GM10266 (cell line): ENCODE results near the gene LCN1.
"Not testable (repeated sequence)": the region's sequence is repeated elsewhere in the genome, so short reads cannot be mapped to it uniquely, and the experiment has no call there.

Experiments
- DNase-seq: peaks from one replicate; pipeline ENCODE4 v3.0.0; 2012; ENCODE audit errors: extremely low spot score
- TF ChIP-seq, protein P1 (sequence below): IDR thresholded peaks from 2 replicates; pipeline ENCODE4 v1.5.1; 2012; ENCODE audit warnings: mild to moderate bottlenecking, low read depth; ENCODE audit not compliant: control insufficient read depth, insufficient read depth; ENCODE audit errors: missing control alignments

Gene LCN1

DNA sequence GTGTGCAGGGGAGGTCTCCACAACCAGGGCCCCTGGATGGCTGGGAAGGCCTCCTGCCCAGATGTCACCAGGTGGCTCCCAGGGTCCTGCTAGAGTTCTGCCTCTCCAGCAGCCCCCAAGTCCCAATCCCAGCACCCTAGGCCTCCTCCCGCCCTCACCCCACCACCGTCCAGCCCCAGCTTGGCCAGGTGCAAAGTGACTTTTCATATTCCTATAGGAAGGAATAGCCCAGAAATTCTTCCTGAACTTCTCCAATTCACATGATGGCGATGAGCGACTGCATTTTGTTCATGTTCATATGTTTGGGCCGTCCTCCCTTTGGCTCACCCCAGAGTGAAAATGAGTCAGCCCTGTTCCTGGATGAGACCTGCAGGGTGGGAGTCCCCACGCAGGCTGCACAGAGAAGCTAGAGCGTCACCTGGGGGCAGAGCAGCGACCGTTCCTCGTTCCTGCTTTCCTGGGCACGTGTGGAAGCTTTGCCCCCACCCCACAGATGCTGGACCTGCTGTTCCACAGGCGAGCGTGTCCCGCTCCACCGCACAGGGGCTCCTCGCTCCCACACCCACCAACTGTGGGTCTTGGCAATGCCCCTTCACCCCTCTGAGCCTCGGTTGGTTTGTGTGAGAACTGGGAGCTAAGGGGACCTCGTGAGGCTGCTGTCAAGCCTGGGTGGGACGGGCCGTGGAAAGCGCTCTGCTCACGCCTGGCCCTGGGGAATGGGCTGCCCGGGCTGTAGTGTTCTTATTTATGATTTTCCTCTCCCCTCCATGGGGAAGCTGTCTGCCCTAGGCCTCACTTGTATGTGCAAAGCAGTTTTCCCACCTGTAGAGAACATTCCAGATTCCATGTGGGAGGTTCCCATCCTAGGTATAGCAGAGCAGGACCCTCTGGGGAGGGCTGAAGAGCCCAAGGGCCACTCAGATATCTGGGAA, 13.9 kb upstream of the LCN1 start:
- DNase-seq = no peak
- TF ChIP-seq, protein P1, sequence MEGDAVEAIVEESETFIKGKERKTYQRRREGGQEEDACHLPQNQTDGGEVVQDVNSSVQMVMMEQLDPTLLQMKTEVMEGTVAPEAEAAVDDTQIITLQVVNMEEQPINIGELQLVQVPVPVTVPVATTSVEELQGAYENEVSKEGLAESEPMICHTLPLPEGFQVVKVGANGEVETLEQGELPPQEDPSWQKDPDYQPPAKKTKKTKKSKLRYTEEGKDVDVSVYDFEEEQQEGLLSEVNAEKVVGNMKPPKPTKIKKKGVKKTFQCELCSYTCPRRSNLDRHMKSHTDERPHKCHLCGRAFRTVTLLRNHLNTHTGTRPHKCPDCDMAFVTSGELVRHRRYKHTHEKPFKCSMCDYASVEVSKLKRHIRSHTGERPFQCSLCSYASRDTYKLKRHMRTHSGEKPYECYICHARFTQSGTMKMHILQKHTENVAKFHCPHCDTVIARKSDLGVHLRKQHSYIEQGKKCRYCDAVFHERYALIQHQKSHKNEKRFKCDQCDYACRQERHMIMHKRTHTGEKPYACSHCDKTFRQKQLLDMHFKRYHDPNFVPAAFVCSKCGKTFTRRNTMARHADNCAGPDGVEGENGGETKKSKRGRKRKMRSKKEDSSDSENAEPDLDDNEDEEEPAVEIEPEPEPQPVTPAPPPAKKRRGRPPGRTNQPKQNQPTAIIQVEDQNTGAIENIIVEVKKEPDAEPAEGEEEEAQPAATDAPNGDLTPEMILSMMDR = no peak

DNA sequence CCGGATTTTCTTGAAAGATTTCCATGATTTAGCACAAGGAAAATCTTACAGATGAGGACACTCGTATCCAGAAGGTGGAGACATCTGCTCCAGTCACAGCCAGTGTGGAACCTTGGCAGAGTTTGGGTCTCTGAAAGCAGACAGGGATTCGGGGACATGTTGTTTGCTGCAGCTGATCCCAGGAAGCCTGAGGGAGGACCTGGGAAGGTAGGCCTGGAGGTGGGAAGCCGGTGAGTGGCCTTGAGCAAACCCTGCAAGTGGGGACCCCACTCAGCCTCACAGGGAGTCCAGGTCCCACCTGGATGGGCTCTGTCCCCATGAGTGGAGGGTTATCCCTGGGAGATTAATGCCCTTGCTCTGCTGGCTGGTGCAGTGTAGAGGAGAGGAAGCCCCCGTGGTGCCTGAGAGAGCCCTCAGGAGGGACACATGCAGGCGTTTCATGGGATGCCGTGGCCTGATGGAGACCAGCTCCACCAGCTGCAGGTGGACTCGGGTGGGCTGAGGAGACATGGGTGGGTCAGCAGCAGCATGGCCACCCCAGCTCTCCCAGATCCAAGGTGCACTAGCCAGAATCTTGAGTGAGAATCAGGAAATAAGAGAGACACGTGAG, 12.9 kb upstream of the LCN1 start:
- DNase-seq = no peak
- TF ChIP-seq, protein P1 = no peak

DNA sequence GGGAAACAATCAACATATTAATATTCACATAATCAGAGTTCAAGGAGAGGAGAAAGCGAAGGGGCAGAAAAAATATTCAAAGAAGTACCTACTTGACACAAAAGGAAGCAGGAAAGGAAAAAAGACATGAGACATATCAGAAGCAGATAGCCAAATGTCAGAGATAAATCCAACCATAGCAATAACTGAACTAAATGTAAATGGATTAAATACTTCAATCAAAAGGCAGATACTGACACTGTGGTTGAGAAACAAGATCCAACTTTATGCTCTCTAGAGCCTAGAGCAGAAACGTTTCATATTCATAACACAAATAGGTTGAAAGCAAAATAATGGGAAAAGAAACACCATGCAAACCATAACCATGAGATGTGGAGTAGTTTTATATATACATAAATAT, 11.8 kb upstream of the LCN1 start:
- DNase-seq = no peak
- TF ChIP-seq, protein P1 = no peak

DNA sequence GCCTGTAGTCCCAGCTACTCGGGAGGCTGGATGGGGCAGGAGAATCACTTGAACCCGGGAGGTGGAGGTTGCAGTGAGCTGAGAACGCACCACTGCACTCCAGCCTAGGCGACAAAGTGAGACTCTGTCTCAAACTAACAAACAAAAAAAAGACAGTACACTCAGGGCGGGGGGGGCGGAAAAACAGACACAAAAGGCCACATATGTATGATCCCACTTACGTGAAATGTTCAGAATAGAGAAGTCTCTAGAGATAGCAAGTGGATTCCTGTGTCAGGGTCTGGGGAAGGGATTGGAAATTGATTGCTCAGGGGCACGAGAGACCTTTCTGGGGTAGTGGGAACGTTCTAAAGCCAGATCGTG, 9.0 kb upstream of the LCN1 start:
- DNase-seq = no peak
- TF ChIP-seq, protein P1 = no peak

DNA sequence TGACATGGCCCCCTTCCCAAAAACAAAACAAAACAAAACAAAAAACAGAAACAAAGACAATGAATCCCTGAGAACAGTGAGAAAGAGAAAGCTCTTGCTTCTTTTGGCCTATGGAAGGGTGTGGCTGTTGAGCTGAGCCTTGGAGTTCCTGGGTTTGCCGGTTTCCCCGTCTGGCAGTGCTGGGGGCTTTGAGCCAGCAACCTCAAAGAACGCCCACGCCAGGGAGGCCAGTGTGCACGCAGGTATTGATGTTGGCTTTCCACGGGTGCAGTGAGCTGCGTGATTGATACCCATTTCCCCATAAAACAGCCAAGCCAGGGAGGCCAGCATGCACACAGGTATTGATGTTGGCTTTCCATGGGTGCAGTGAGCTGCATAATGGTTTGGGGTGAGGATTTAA, 8.3 kb upstream of the LCN1 start:
- TF ChIP-seq, protein P1 = no peak
- DNase-seq = no peak

DNA sequence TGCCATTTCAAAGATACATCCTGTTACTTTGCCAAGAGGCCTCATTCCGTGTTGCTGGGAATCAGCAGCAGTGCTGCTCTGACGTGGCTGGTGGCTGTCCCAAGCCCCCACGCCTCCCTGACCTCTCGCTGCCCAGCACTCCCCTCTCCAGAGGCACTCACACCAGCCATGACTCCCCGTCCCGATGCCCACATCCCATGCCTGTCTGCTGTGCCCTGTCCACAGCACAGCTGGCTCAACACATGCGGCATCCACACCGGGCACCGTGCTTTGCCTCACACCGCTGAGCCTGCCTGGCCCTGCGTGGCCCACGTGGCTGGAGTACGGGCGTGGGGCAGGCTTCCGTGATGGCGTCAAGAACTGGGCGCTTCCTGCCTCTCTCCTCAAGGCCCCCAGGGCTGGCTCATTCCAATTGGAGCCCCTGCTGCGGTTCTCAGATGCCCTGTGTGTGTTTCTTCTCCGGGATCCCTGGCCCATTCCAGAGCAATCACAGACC, 7.8 kb upstream of the LCN1 start:
- no peak for DNase-seq
- TF ChIP-seq, protein P1 = no peak

DNA sequence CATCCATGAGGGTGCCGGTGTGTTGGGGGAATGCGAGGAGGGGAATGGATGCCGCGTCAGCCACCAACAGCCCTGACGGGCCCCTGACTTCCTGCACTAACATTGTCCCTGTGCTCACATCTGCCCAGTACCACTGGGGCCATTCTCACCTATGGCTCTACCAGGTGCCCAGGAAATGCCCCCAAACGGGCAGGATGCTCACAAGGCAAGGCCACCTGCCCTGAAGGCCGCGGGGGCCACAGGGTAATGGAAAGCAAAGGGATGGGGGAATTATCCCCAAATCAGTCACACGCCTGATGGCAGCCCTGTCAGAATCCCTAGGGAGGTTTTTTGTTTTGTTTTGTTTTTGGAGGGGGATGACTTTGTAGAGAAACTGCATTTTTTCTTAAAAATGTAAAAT, 7.3 kb upstream of the LCN1 start:
- DNase-seq = not testable (repeated sequence)
